GM12878 (cell line): ENCODE data around the gene TPBGL. TPM values are rescaled to one million over a fixed set of nuclear protein-coding genes. Genes with fewer than 3 reads are reported as not detected.

ENCODE experiments used
- ATAC-seq: fragments of 200-7000 bp; cut with Tn5 transposase; 3 replicates; pipeline ENCODE4 v1.9.1; 2020; ENCODE audit warnings: mild to moderate bottlenecking, moderate library complexity
- BruUV-seq: library from RNA; stranded (reverse); fragments of 400-500 nt; replicated peaks from 2 replicates; lab custom pipeline; 2021; lab: Mats Ljungman, UMichigan
- CTCF ChIA-PET: fragments of 300-600 bp; sonication (Branson Sonifier 250); formaldehyde crosslinking; extraction: SDS; loops from one replicate; lab custom pipeline; 2021; ENCODE audit warnings: inconsistent platforms; lab: Yijun Ruan, JAX
- POLR2A ChIA-PET: fragments of 350-600 bp; formaldehyde crosslinking; extraction: SDS; loops from one replicate; lab custom pipeline; 2021; ENCODE audit warnings: inconsistent platforms; lab: Charles Lee
- RAD21 ChIA-PET: fragments of 300-600 bp; sonication (Branson Sonifier 250); formaldehyde crosslinking; loops from one replicate; lab custom pipeline; 2023; ENCODE audit warnings: antibody characterized with exemption; ENCODE audit not compliant: unreplicated experiment; lab: Charles Lee
- SMC1A ChIA-PET: fragments of 300-600 bp; sonication (Branson Sonifier 250); formaldehyde crosslinking; loops from one replicate; lab custom pipeline; 2023; ENCODE audit not compliant: unreplicated experiment, uncharacterized antibody; lab: Charles Lee
- DNase-seq: peaks from one replicate; pipeline ENCODE4 v3.0.0-alpha.2; 2011; ENCODE audit warnings: low read depth, low spot score
- FAIRE-seq: peaks from 3 replicates; lab custom pipeline; 2011; peaks lifted over from hg19 to GRCh38; lab: Jason Lieb, UNC
- H2AFZ ChIP-seq: 2 replicates; pipeline ENCODE4 v1.6.0; 2011; ENCODE audit warnings: low read depth, low read length, control low read depth; ENCODE audit not compliant: control insufficient read depth
- H3K27ac ChIP-seq: 2 replicates; pipeline ENCODE4 v1.5.1; 2011; ENCODE audit warnings: control low read depth; ENCODE audit not compliant: control insufficient read depth, insufficient read depth
- H3K27me3 ChIP-seq, 2 experiments: replicated peaks in 1 of 2; 2 replicates each; pipeline versions ENCODE4 v1.6.0 to v1.6.1; 2011; ENCODE audit warnings: low read length in 1 of 2; ENCODE audit not compliant: control insufficient read depth in 2 of 2, insufficient read depth in 2 of 2
- H3K36me3 ChIP-seq, 2 experiments: 2 replicates each; pipeline ENCODE4 v1.5.1; 2011; ENCODE audit warnings: low read length in 1 of 2; ENCODE audit not compliant: control insufficient read depth in 2 of 2, insufficient read depth in 2 of 2
- H3K4me1 ChIP-seq: 2 replicates; pipeline ENCODE4 v1.6.1; 2011; ENCODE audit warnings: mild to moderate bottlenecking, low read length, moderate library complexity, mixed read lengths; ENCODE audit not compliant: control insufficient read depth, insufficient read depth
- H3K4me2 ChIP-seq: 2 replicates; pipeline ENCODE4 v1.6.0; 2011; ENCODE audit warnings: control low read depth; ENCODE audit not compliant: control insufficient read depth, insufficient read depth
- H3K4me3 ChIP-seq: fragments of 200-600 bp; sonication (generic); 2 replicates; pipeline ENCODE4 v1.5.1; 2016
- H3K79me2 ChIP-seq: 2 replicates; pipeline ENCODE4 v1.6.0; 2011; ENCODE audit warnings: low read length; ENCODE audit not compliant: control insufficient read depth, insufficient read depth
- H3K9ac ChIP-seq: 2 replicates; pipeline ENCODE4 v1.8.0; 2011; ENCODE audit warnings: low read length, control low read depth, mixed read lengths; ENCODE audit not compliant: control insufficient read depth, insufficient read depth
- H3K9me3 ChIP-seq: replicated peaks from 3 replicates; pipeline ENCODE4 v1.5.1; 2011; ENCODE audit warnings: mild to moderate bottlenecking, low read length; ENCODE audit not compliant: control insufficient read depth, insufficient read depth
- H4K20me1 ChIP-seq: 2 replicates; pipeline ENCODE4 v1.6.0; 2011; ENCODE audit not compliant: control insufficient read depth, insufficient read depth
- ATF2 ChIP-seq: IDR thresholded peaks from 2 replicates; pipeline ENCODE4 v1.6.1; 2012; ENCODE audit warnings: low read length, inconsistent platforms
- E4F1 ChIP-seq: fragments of 450-650 bp; IDR thresholded peaks from 2 replicates; pipeline ENCODE4 v1.6.1; 2018; ENCODE audit warnings: borderline replicate concordance, mild to moderate bottlenecking; ENCODE audit not compliant: partially characterized antibody
- ELK1 ChIP-seq: IDR thresholded peaks from 2 replicates; pipeline ENCODE4 v1.6.1; 2012; ENCODE audit warnings: low read depth, low read length, improper control_type of control experiment
- ETV6 ChIP-seq, 2 experiments: fragments of 450-650 bp in 1 of 2; IDR thresholded peaks in 1 of 2; conservative IDR thresholded peaks in 1 of 2; 2 replicates each; pipeline ENCODE4 v1.6.1; 2014; ENCODE audit warnings: antibody characterized with exemption in 1 of 2, borderline replicate concordance in 1 of 2, low read depth in 1 of 2, mild to moderate bottlenecking in 1 of 2, moderate library complexity in 1 of 2
- FOXM1 ChIP-seq: IDR thresholded peaks from 2 replicates; pipeline ENCODE4 v1.6.1; 2012; ENCODE audit warnings: low read depth, mild to moderate bottlenecking, inconsistent platforms, low read length, moderate library complexity
- IKZF2 ChIP-seq, 2 experiments: fragments of 450-650 bp; IDR thresholded peaks; 2 replicates each; pipeline ENCODE4 v1.6.1; 2017; ENCODE audit warnings: mild to moderate bottlenecking in 2 of 2, moderate library complexity in 2 of 2
- MAX ChIP-seq: IDR thresholded peaks from 2 replicates; pipeline ENCODE4 v1.6.1; 2012; ENCODE audit warnings: low read depth, low read length, improper control_type of control experiment
- MYC ChIP-seq: IDR thresholded peaks from 2 replicates; pipeline ENCODE4 v1.6.1; 2011; ENCODE audit warnings: mild to moderate bottlenecking, low read length, moderate library complexity, inconsistent platforms; ENCODE audit not compliant: insufficient read depth, insufficient replicate concordance, insufficient read length, severe bottlenecking
- RUNX3 ChIP-seq: IDR thresholded peaks from 2 replicates; pipeline ENCODE4 v1.6.1; 2012; ENCODE audit warnings: low read length, inconsistent platforms
- SMAD1 ChIP-seq: fragments of 450-650 bp; IDR thresholded peaks from 2 replicates; pipeline ENCODE4 v1.6.1; 2018; ENCODE audit warnings: mild to moderate bottlenecking, low read depth; ENCODE audit not compliant: partially characterized antibody
- SMAD5 ChIP-seq: IDR thresholded peaks from 2 replicates; pipeline ENCODE4 v1.6.1; 2016; ENCODE audit warnings: antibody characterized with exemption, low read depth
- SMARCA5 ChIP-seq: fragments of 450-650 bp; IDR thresholded peaks from 2 replicates; pipeline ENCODE4 v1.6.1; 2017; ENCODE audit warnings: mild to moderate bottlenecking
- SUPT20H ChIP-seq: IDR thresholded peaks from 2 replicates; pipeline ENCODE4 v1.6.1; 2011; ENCODE audit warnings: low read depth, mild to moderate bottlenecking, low read length, moderate library complexity, borderline replicate concordance; ENCODE audit not compliant: control insufficient read depth
- USF2 ChIP-seq: IDR thresholded peaks from 2 replicates; pipeline ENCODE4 v1.6.1; 2011; ENCODE audit warnings: low read depth, low read length, improper control_type of control experiment, borderline replicate concordance
- YBX1 ChIP-seq: fragments of 450-650 bp; IDR thresholded peaks from 2 replicates; pipeline ENCODE4 v1.6.1; 2016; ENCODE audit warnings: antibody characterized with exemption
- ZNF24 ChIP-seq: fragments of 450-650 bp; IDR thresholded peaks from 2 replicates; pipeline ENCODE4 v1.6.1; 2017; ENCODE audit warnings: antibody characterized with exemption, mild to moderate bottlenecking
- WGBS: methylation state at CpG from one replicate; pipeline ENCODE4 v1.1.6; 2016; ENCODE audit warnings: low lambda C conversion rate; ENCODE audit not compliant: insufficient replicate concordance, insufficient coverage; ENCODE audit errors: missing lambda C conversion rate; 5-methylcytosine and 5-hydroxymethylcytosine counted together
- in situ Hi-C: fragments of 300-500 bp; cut with MboI; formaldehyde crosslinking; loops from 9 replicates; pipeline ENCODE4 v1.14.3; 2018; ENCODE audit warnings: mixed read lengths
- intact Hi-C: fragments of 100-400 bp; cut with micrococcal nuclease; formaldehyde crosslinking; loops from one replicate; pipeline ENCODE4 v1.14.2; 2022; ENCODE audit not compliant: unreplicated experiment
- polyA plus RNA-seq, 11 experiments: library from polyadenylated mRNA; depleted of rRNA in 4 of 11; unstranded in 6 of 11; stranded (reverse) in 5 of 11; fragments of >200 nt; fragmentation: Nextera tagmentation in 4 of 11; fragmentation: Illumina TruSeq in 1 of 11; extraction: Ambion mirVana in 4 of 11; extraction: Trizol in 1 of 11; gene quantifications; 1 replicate in 1 of 11; 2 replicates in 10 of 11; pipeline versions ENCODE4 v1.2.1 to v1.2.3, GENCODE V29; 2011 to 2016; ENCODE audit warnings: inconsistent platforms in 2 of 11, missing spikeins in 2 of 11, low read depth in 1 of 11
- total RNA-seq, 4 experiments: library from RNA; depleted of rRNA in 3 of 4; stranded (reverse); fragments of >200 nt in 3 of 4; fragmentation: Illumina TruSeq in 1 of 4; extraction: Trizol in 1 of 4; gene quantifications; 2 replicates each; pipeline versions ENCODE4 v1.2.1 to v1.2.3, GENCODE V29; 2013 to 2021

Gene TPBGL
- total and polyA plus RNA-seq, 10 of the 15 experiments (the other 5 are each of a cell fraction or from before 2014, with no cell fraction given): not detected

- TF ChIP-seq ELK1: no peak
- no peak for TF ChIP-seq ZNF24
- no peak for TF ChIP-seq E4F1
- no peak for TF ChIP-seq SMAD5
- TF ChIP-seq SMARCA5: no peak
Observed at GRCh38 chr11:75198278-75198973, 42.1 kb upstream of the TPBGL start (continued).

GRCh38 chr11:75199412-75199955, 41.1 kb upstream of the TPBGL start:
- Histone ChIP-seq H3K79me2 (no peaks in the 10 kb centered on the region), H3K36me3 (no peaks in the 10 kb centered on the region), H3K9me3 (no peaks in the 10 kb centered on the region), H3K4me1 (no peaks in the 10 kb centered on the region), H3K27ac (no peak overlapping the region), H2AFZ (no peak overlapping the region), H3K27me3 (peaks cover 1 to 4% of the 10 kb centered on the region in 2 experiments; a peak in 3 of 4 replicates), H3K9ac (no peak overlapping the region), H4K20me1 (no peaks in the 10 kb centered on the region), H3K4me3 (no peak overlapping the region), H3K4me2 (no peak overlapping the region)
- intact Hi-C loops: no loop called here
- FAIRE-seq (no peak), DNase-seq (no peak), ATAC-seq (no peak)
- BruUV-seq: no TSS peak
- CTCF ChIA-PET: interaction anchor here (1.3 to 1.5 kb wide), 2 partner anchors 49 to 59 kb away, joined by 3 to 4 read pairs; no protein-coding TSS in a partner anchor
- POLR2A ChIA-PET: no interaction called here
- WGBS: 7% methylated on average over 5 of the region's 5 CpGs
- SMC1A ChIA-PET: no interaction called here
- RAD21 ChIA-PET: no interaction called here
- in situ Hi-C loops: no loop called here
- TF ChIP-seq USF2: no peak
- no peak for TF ChIP-seq ATF2
- TF ChIP-seq FOXM1: no peak
- no peak for TF ChIP-seq SUPT20H
- TF ChIP-seq ETV6 (conservative IDR thresholded peaks at IDR 0.05 in 1 of 2, IDR thresholded peaks at IDR 0.05 in 1 of 2; ENCODE audit: borderline replicate concordance in 1 of 2, low read depth in 1 of 2): no peak
- TF ChIP-seq YBX1: no peak
- TF ChIP-seq RUNX3: no peak
- no peak for TF ChIP-seq MYC
- no peak for TF ChIP-seq MAX
- no peak for TF ChIP-seq IKZF2 (IDR thresholded peaks at IDR 0.05)
- no peak for TF ChIP-seq SMAD1
